ENCODE data around the gene ASAP2. TPM values are rescaled to one million over a fixed set of nuclear protein-coding genes. Genes with fewer than 3 reads are reported as not detected.
A peak's percentile ranks its signal among the peaks of the same experiment; 100 is the strongest.

ASAP2 gene
- total RNA-seq, 1 experiment from 2014 or later = 25.2 TPM

DNA sequence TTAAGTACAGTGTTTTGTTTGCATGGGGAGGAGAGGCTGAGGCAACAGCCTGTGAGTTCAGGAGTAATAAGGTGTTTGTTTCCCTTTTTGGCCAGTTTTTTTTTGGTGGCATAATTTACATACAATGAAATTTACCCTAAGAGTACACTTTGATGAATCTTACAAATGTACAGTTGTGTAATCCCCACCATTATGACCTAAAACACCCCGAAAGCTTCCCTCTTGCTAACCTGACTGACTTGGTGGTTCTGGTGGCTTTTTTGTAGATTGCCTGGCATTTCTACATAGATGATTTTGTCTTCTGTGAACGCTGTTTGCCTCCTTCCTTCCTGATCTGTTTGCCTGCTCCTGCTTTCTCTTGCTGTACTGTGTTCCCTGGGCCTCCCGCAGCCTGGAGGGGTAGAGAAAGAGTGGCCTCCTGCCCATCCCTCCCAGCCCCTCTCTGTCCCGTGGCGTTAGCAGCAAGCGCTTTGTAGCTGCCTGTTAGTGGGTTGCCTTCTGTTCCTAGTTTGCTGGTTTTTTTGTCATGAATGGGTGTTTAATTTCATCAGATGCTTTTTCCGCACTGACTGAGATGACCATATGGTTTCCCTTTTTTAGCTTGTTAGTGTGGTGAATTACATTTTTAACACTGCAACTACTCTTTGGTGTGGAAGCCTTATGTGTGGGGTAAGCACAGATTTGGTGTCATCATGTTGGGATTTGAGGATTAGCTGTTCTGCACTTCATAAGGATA, 32.1 kb downstream of the ASAP2 start:
- Histone ChIP-seq H3K4me2 (ENCODE audit: low read length) (no peak overlapping the region), H3K27me3 (ENCODE audit: low read length) (no peaks in the 10 kb centered on the region), H3K9me3 (ENCODE audit: low read length) (no peaks in the 10 kb centered on the region), H3K36me3 (ENCODE audit: low read depth, low read length) (peaks cover 9% of the 10 kb centered on the region; the same call in 1 of the 2 replicates), H3K79me2 (ENCODE audit: low read length) (peaks cover 92% of the 10 kb centered on the region), H3K9ac (ENCODE audit: low read length) (no peak overlapping the region), H3F3A (ENCODE audit: low read length, unreplicated experiment) (peaks cover 9% of the 10 kb centered on the region), H3K4me1 (ENCODE audit: insufficient read depth, low read length) (peaks cover 45% of the 10 kb centered on the region), H4K20me1 (ENCODE audit: low read length) (no peaks in the 10 kb centered on the region), H3K27ac (ENCODE audit: low read length) (no peak overlapping the region), H2AFZ (ENCODE audit: low read length) (no peak overlapping the region), H3K9me2 (replicated peaks; ENCODE audit: low read length) (no peaks in the 10 kb centered on the region), H3K4me3 (ENCODE audit: low read length) (no peak overlapping the region)
- intact Hi-C loops (cut with micrococcal nuclease) = no loop called here
- DNase-seq (no peak), ATAC-seq (no peak)
- ChIA-PET CTCF (no interaction called here), POLR2A (ENCODE audit: unreplicated experiment) (no interaction called here)
- BruUV-seq (replicated peaks) = no TSS peak
- TF ChIP-seq, protein P1, sequence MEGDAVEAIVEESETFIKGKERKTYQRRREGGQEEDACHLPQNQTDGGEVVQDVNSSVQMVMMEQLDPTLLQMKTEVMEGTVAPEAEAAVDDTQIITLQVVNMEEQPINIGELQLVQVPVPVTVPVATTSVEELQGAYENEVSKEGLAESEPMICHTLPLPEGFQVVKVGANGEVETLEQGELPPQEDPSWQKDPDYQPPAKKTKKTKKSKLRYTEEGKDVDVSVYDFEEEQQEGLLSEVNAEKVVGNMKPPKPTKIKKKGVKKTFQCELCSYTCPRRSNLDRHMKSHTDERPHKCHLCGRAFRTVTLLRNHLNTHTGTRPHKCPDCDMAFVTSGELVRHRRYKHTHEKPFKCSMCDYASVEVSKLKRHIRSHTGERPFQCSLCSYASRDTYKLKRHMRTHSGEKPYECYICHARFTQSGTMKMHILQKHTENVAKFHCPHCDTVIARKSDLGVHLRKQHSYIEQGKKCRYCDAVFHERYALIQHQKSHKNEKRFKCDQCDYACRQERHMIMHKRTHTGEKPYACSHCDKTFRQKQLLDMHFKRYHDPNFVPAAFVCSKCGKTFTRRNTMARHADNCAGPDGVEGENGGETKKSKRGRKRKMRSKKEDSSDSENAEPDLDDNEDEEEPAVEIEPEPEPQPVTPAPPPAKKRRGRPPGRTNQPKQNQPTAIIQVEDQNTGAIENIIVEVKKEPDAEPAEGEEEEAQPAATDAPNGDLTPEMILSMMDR (conservative IDR thresholded peaks at IDR 0.05; ENCODE audit: low read depth, low read length) = no peak
- TF ChIP-seq EZH2 (IDR thresholded peaks at IDR 0.05; ENCODE audit: low read length, unreplicated experiment) (no peak), EZH2phosphoT487 (IDR thresholded peaks at IDR 0.05; ENCODE audit: borderline replicate concordance, low read length) (no peak)

DNA sequence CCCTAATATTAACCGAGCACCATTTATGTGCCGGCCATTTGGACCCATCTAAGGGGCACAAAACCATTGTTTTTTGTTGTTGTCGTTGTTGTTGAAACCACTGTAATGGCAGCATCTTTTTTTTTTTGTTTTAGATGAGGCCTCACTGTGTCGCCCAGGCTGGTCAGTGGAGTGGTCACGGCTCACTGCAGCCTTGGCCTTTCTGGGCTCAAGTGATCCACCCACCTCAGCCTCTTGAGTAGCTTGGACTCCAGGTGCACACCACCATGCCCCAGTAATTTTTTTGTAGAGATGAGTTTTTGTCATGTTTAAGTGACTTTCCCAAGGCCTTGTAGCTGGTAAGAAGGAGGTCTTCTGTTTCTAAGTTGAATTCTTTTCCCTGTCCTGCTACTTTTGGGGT, 33.0 kb downstream of the ASAP2 start:
- DNase-seq (no peak), ATAC-seq (no peak)
- no TSS peak for BruUV-seq (replicated peaks)
- Histone ChIP-seq H3K9me3 (ENCODE audit: low read length) (no peaks in the 10 kb centered on the region), H3K4me3 (ENCODE audit: low read length) (no peak overlapping the region), H3K27ac (ENCODE audit: low read length) (no peak overlapping the region), H3K79me2 (ENCODE audit: low read length) (peaks cover 95% of the 10 kb centered on the region), H3K4me2 (ENCODE audit: low read length) (no peak overlapping the region), H2AFZ (ENCODE audit: low read length) (no peak overlapping the region), H3K4me1 (ENCODE audit: insufficient read depth, low read length) (peaks cover 45% of the 10 kb centered on the region), H3F3A (ENCODE audit: low read length, unreplicated experiment) (peaks cover 17% of the 10 kb centered on the region), H4K20me1 (ENCODE audit: low read length) (no peaks in the 10 kb centered on the region), H3K36me3 (ENCODE audit: low read depth, low read length) (peaks cover 9% of the 10 kb centered on the region; the same call in 1 of the 2 replicates), H3K9ac (ENCODE audit: low read length) (no peak overlapping the region), H3K9me2 (replicated peaks; ENCODE audit: low read length) (no peaks in the 10 kb centered on the region), H3K27me3 (ENCODE audit: low read length) (no peaks in the 10 kb centered on the region)
- TF ChIP-seq, protein P1 (conservative IDR thresholded peaks at IDR 0.05; ENCODE audit: low read depth, low read length) = no peak
- TF ChIP-seq EZH2 (IDR thresholded peaks at IDR 0.05; ENCODE audit: low read length, unreplicated experiment) (no peak), EZH2phosphoT487 (IDR thresholded peaks at IDR 0.05; ENCODE audit: borderline replicate concordance, low read length) (no peak)
- CTCF ChIA-PET = no interaction called here
- POLR2A ChIA-PET (ENCODE audit: unreplicated experiment) = no interaction called here
- intact Hi-C loops (cut with micrococcal nuclease) = no loop called here

DNA sequence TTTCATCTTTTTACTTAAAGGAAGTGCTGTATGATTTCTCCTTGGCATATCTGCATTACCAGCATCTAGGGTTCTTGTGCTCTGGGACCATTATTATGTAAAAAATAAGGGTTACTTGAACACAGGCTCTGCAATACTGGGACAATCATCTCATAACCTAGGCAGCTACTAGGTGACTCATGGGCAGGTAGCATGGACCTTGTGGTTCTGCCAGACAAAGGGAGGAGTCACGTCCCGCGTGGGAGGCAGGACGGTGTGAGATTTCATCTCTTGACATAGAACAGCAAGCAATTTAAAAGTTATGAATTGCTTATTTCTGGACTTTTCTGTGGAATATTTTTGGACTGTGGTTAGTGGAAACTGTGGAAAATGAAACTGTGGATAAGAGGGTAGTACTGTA, 34.1 kb downstream of the ASAP2 start:
- intact Hi-C loops (cut with micrococcal nuclease) = no loop called here
- DNase-seq (peak; percentile 58), ATAC-seq (peak; percentile 42; the same call in 1 of the 2 replicates)
- Histone ChIP-seq H3K9me2 (replicated peaks; ENCODE audit: low read length) (no peaks in the 10 kb centered on the region), H3K79me2 (ENCODE audit: low read length) (peaks cover 100% of the 10 kb centered on the region), H2AFZ (ENCODE audit: low read length) (no peak overlapping the region), H3K27me3 (ENCODE audit: low read length) (no peaks in the 10 kb centered on the region), H4K20me1 (ENCODE audit: low read length) (0 out of 2 replicates have a peak, but pooled peaks cover 3% of the 10 kb centered on the region), H3K4me1 (ENCODE audit: insufficient read depth, low read length) (peaks cover 46% of the 10 kb centered on the region), H3K27ac (ENCODE audit: low read length) (peak overlapping the region; percentile 7; the same call in 1 of the 2 replicates), H3F3A (ENCODE audit: low read length, unreplicated experiment) (peaks cover 12% of the 10 kb centered on the region), H3K4me3 (ENCODE audit: low read length) (no peak overlapping the region), H3K9me3 (ENCODE audit: low read length) (no peaks in the 10 kb centered on the region), H3K4me2 (ENCODE audit: low read length) (peak overlapping the region; percentile 56), H3K9ac (ENCODE audit: low read length) (no peak overlapping the region), H3K36me3 (ENCODE audit: low read depth, low read length) (peaks cover 9% of the 10 kb centered on the region; the same call in 1 of the 2 replicates)
- ChIA-PET CTCF (no interaction called here), POLR2A (ENCODE audit: unreplicated experiment) (no interaction called here)
- no peak for TF ChIP-seq EZH2 (IDR thresholded peaks at IDR 0.05; ENCODE audit: low read length, unreplicated experiment)
- no peak for TF ChIP-seq EZH2phosphoT487 (IDR thresholded peaks at IDR 0.05; ENCODE audit: borderline replicate concordance, low read length)
- TF ChIP-seq, protein P1 (conservative IDR thresholded peaks at IDR 0.05; ENCODE audit: low read depth, low read length) = no peak
- BruUV-seq (replicated peaks) = no TSS peak
